GM19455 (cell line): Measurements from ENCODE around the gene ANKRD27.
"Not testable (repeated sequence)": the region's sequence is repeated elsewhere in the genome, so short reads cannot be mapped to it uniquely, and the experiment has no call there.

Experiments used
- ATAC-seq: cut with Tn5 transposase; IDR thresholded peaks from one replicate; pipeline ENCODE4 v1.9.1; 2021; ENCODE audit not compliant: unreplicated experiment

Gene ANKRD27

GRCh38 chr19:32674931-32675719, at the start of gene ANKRD27:
Gene ANKRD27 (minus strand): TSS chr19:32675180. CDS start chr19:32659015, 16,165 bp downstream.
- peak; percentile 97 for ATAC-seq

GRCh38 chr19:32720936-32721250, 45.9 kb upstream of the ANKRD27 start:
- no peak for ATAC-seq

GRCh38 chr19:32720216-32720935, 45.4 kb upstream of the ANKRD27 start:
- ATAC-seq: no peak

GRCh38 chr19:32719611-32720059, 44.7 kb upstream of the ANKRD27 start, which contains the start of gene TDRD12:
Gene TDRD12 (plus strand): TSS chr19:32719767. CDS start chr19:32720073, 306 bp downstream.
- ATAC-seq: no peak

- ATAC-seq: no peak
Observed at GRCh38 chr19:32718286-32718685, 43.3 kb upstream of the ANKRD27 start.

GRCh38 chr19:32717496-32717895, 42.5 kb upstream of the ANKRD27 start:
- ATAC-seq: no peak

GRCh38 chr19:32716203-32716602, 41.2 kb upstream of the ANKRD27 start:
- not testable (repeated sequence) for ATAC-seq

GRCh38 chr19:32711747-32712146, 36.8 kb upstream of the ANKRD27 start:
- no peak for ATAC-seq

GRCh38 chr19:32709032-32709431, 34.1 kb upstream of the ANKRD27 start:
- ATAC-seq: no peak

- ATAC-seq: no peak
Observed at GRCh38 chr19:32708457-32708856, 33.5 kb upstream of the ANKRD27 start.

- not testable (repeated sequence) for ATAC-seq
Observed at GRCh38 chr19:32704006-32704405, 29.0 kb upstream of the ANKRD27 start.

GRCh38 chr19:32702010-32702409, 27.0 kb upstream of the ANKRD27 start:
- ATAC-seq: no peak

- not testable (repeated sequence) for ATAC-seq
Observed at GRCh38 chr19:32700129-32700528, 25.1 kb upstream of the ANKRD27 start.

GRCh38 chr19:32696771-32697170, 21.8 kb upstream of the ANKRD27 start:
- not testable (repeated sequence) for ATAC-seq

GRCh38 chr19:32695506-32695905, 20.5 kb upstream of the ANKRD27 start:
- not testable (repeated sequence) for ATAC-seq

GRCh38 chr19:32694851-32695250, 19.9 kb upstream of the ANKRD27 start:
- not testable (repeated sequence) for ATAC-seq

GRCh38 chr19:32694316-32694715, 19.3 kb upstream of the ANKRD27 start:
- not testable (repeated sequence) for ATAC-seq

GRCh38 chr19:32693151-32694108, 18.4 kb upstream of the ANKRD27 start:
- not testable (repeated sequence) for ATAC-seq

- ATAC-seq: no peak
Observed at GRCh38 chr19:32692727-32693061, 17.7 kb upstream of the ANKRD27 start.

GRCh38 chr19:32691952-32692726, 17.2 kb upstream of the ANKRD27 start:
- peak; percentile 63 for ATAC-seq
